ENCODE data around the gene PLEKHH3.

The PLEKHH3 gene

GRCh38 chr17:42706732-42707131 is 29.9 kb upstream of the PLEKHH3 start:
- H3K4me3 ChIP-seq (ENCODE audit: low read depth, low read length): no peak overlapping the region
- no peak for DNase-seq (ENCODE audit: low read depth, low spot score)
- in situ Hi-C loops (cut with HindIII; ENCODE audit: low sequenced_read_pairs): no loop called here
- no peak for TF ChIP-seq CTCF (IDR thresholded peaks at IDR 0.05; ENCODE audit: low read depth, low read length)

- no peak for DNase-seq (ENCODE audit: low read depth, low spot score)
- TF ChIP-seq CTCF (IDR thresholded peaks at IDR 0.05; ENCODE audit: low read depth, low read length): no peak
- in situ Hi-C loops (cut with HindIII; ENCODE audit: low sequenced_read_pairs): no loop called here
- H3K4me3 ChIP-seq (ENCODE audit: low read depth, low read length): no peak overlapping the region
Observed at GRCh38 chr17:42704837-42705494, 28.2 kb upstream of the PLEKHH3 start.

GRCh38 chr17:42704490-42704836 is 27.7 kb upstream of the PLEKHH3 start:
- no peak overlapping the region for H3K4me3 ChIP-seq (ENCODE audit: low read depth, low read length)
- no peak for TF ChIP-seq CTCF (IDR thresholded peaks at IDR 0.05; ENCODE audit: low read depth, low read length)
- no peak for DNase-seq (ENCODE audit: low read depth, low spot score)
- in situ Hi-C loops (cut with HindIII; ENCODE audit: low sequenced_read_pairs): no loop called here

GRCh38 chr17:42702446-42702845 is 25.7 kb upstream of the PLEKHH3 start:
- no peak overlapping the region for H3K4me3 ChIP-seq (ENCODE audit: low read depth, low read length)
- DNase-seq (ENCODE audit: low read depth, low spot score): no peak
- in situ Hi-C loops (cut with HindIII; ENCODE audit: low sequenced_read_pairs): no loop called here
- TF ChIP-seq CTCF (IDR thresholded peaks at IDR 0.05; ENCODE audit: low read depth, low read length): no peak

- in situ Hi-C loops (cut with HindIII; ENCODE audit: low sequenced_read_pairs): no loop called here
- no peak for DNase-seq (ENCODE audit: low read depth, low spot score)
- TF ChIP-seq CTCF (IDR thresholded peaks at IDR 0.05; ENCODE audit: low read depth, low read length): no peak
Observed at GRCh38 chr17:42700586-42701289, 23.9 kb upstream of the PLEKHH3 start.

GRCh38 chr17:42699415-42699740 is 22.6 kb upstream of the PLEKHH3 start:
- in situ Hi-C loops (cut with HindIII; ENCODE audit: low sequenced_read_pairs): no loop called here
- no peak for TF ChIP-seq CTCF (IDR thresholded peaks at IDR 0.05; ENCODE audit: low read depth, low read length)
- no peak for DNase-seq (ENCODE audit: low read depth, low spot score)
- H3K4me3 ChIP-seq (ENCODE audit: low read depth, low read length): no peak overlapping the region

More at GRCh38 chr17:42700586-42701289, 23.9 kb upstream of the PLEKHH3 start:
- no peak overlapping the region for H3K4me3 ChIP-seq (ENCODE audit: low read depth, low read length)
